HG03521 (cell line): ENCODE results near the gene CLEC3B.
"Not testable (repeated sequence)": the region's sequence is repeated elsewhere in the genome, so short reads cannot be mapped to it uniquely, and the experiment has no call there.

Source experiments
- ATAC-seq: cut with Tn5 transposase; IDR thresholded peaks from one replicate; pipeline ENCODE4 v1.9.1; 2021; ENCODE audit warnings: mild to moderate bottlenecking, moderate library complexity; ENCODE audit not compliant: unreplicated experiment

Gene CLEC3B

DNA sequence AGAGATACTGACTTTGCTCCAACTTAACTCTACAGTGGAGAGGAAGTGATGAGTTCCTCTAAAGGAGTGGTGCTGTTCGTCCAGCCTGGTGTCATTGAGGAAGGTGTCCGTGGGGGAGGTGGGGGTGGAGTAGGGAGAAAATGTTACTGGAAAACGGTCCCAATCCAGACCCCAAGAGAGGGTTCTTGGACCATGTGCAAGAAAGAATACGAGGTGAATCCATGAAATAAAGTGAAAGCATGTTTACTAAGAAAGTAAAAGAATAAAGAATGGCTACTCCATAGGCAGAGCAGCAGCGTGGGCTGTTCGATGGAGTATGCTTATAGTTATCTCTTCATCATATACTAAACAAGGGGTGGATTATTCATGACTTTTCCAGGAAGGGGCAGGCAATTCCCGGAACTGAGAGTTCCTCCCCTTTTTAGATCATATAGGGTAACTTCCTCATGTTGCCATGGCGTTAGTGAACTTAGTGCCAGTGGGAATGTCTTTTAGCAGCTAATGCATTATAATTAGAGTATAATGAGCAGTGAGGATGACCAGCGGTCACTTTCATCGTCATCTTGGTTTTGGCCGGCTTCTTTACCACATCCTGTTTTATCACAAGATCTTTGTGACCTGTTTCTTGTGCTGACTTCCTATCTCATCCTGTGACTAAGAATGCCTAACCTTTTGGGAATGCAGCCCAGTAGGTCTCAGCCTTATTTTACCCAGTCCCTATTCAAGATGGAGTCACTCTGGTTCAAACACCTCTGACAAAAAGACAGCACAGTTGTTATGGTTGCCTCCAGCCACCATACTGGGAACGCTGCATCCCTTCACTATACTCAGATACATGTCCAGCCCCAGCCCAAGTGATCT is 38.6 kb downstream of the CLEC3B start:
- ATAC-seq: no peak

DNA sequence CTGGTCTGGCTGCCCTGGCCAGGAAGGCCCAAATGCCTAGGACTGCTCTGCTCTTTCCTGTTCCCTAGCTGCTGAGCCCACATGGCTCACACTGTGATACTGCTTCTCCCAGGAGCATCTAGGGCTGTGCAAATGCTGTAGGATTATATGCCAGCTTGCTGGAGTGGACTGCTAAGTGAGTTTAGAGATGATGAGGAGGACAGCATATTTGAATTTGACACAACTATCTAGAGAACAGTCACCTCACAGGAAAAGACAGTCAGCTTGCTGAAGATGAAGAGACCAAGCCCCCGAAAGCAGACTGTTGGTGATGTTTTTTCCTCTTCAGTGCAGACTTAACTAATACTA is 39.2 kb downstream of the CLEC3B start:
- no peak for ATAC-seq

DNA sequence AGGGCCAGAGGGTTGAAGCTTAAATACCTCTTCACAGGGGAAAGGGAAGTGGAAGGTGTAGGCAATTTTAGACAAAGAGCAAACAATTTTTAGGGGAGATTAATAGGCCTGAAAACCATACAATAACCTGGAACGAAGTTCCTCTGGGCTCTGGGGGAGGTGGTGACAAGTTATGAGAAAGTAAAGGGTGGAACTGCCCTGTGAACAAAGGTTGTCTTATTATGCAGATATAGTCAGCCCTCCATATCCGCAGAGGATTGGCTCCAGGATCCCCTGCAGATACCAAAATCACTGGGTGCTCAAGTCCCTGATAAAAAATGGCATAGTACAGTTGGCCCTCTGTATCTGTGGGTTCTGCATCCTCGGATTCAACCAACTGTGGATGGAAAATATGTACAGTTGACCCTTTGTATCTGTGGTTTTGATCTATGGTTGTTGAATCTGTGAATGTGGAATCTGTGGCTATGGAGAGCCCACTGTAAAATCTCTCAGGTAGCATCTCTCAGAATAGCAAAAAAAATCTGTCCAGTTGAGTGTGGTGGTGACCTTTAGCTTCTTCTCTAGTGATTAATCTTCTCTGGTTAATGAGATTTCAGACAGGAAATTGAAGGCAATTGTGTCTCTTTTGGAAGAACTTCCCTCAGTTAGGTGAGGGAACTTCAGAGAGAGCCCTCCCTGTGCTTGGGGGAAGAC is 40.2 kb downstream of the CLEC3B start:
- no peak for ATAC-seq

- no peak for ATAC-seq
These were observed 41.4 kb downstream of the CLEC3B start for GRCh38 chr3:45067486-45067885.

GRCh38 chr3:45067941-45068340 is 41.8 kb downstream of the CLEC3B start:
- no peak for ATAC-seq

DNA sequence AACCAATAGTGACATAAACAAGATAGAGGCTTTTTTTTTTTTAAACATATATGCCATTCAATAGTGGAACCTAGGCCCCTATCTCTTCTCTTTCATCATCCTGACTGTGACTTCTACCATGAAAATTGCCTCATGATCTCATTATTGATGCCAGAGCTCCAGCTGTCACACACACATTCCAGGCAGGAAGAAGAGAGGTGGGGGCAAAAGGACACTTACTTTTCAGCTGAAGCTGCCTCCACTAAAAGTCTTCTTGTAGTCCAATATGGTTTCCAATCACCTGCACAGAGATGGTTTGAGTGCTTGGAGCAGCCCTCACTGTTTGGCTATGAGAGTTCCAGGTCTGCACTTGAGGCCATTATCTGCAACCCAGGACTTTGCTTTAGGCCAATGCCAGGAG is 45.0 kb downstream of the CLEC3B start:
- ATAC-seq: no peak

GRCh38 chr3:45075821-45076625 is 49.9 kb downstream of the CLEC3B start:
- no peak for ATAC-seq

DNA sequence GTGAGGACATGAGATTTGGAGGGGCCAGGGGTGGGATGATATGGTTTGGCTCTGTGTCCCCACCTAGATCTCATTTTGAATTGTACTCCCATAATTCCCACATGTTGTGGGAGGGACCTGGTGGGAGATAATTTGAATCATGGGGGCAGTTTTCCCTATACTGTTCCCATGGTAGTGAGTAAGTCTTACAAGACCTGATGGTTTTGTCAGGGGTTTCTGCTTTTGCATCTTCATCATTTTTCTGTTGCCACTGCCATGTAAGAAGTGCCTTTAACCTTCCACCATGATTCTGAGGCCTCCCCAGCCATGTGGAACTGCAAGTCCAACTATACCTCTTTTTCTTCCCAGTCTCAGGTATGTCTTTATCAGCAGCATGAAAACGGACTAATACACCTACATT is 52.2 kb downstream of the CLEC3B start:
- not testable (repeated sequence) for ATAC-seq

DNA sequence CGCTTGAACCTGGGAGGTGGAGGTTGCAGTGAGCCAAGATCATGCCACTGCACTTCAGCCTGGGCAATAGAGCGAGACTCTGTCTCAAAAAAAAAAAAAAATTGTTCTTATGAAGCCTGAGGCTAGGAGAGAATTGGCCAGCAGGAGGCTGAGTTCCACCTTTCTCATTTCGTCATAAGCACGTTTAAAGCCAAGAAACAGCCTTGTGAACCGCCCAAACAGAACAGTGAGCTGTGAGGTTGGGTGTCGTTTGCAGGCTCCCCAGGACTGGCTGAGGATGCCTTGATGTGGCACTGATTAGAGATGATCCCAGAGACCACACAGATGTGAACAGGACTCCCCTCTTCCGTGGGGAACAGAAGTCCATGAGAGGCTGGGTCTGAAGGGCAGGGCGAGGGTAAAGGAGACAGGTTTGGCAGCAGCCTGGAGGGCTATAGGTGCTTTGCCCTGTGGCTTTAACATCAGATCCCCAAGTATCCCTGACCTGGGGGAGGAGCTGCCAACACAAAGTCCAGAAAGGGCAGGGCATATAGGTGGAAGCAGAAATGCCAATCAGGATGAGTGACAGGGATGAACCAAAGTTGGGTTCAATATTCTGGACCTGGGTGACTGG is 52.9 kb downstream of the CLEC3B start:
- ATAC-seq: no peak

DNA sequence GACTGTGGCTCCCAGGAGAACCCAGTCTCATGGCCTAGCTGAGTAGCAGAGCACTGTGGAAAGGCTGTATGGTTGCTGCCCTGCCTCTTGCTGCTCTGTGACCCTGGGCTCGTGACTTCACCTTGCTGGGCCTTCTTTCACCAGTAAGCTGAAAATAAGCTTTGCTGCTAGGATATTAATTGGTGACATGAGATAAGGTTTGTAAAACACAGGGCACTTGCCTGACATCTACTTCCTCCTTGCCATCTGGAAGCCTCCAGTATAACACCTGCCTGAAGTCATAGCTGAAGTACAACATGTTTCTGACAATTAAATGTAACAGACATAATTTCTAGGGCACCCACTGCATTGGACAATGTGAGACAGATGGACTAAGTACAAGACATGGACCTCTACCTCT is 53.6 kb downstream of the CLEC3B start:
- ATAC-seq: no peak

DNA sequence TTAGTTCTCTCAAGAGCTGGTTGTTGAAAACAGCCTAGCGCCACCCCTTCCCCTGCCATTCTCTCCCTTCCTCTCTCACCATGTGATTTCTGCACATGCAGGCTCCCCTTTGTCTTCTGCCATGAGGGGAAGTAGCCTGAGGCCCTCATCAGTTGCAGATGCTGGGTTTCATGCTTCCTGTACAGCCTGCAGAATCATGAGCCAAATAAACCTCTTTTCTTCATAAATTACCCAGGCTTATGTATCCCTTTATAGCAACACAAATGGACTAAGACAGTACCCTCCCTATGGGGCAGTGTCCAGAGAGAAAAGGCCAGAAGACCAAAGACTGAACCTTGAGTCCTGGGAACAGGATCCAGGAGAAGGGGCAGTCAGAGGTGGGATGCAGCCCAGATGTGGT is 54.7 kb downstream of the CLEC3B start:
- no peak for ATAC-seq

DNA sequence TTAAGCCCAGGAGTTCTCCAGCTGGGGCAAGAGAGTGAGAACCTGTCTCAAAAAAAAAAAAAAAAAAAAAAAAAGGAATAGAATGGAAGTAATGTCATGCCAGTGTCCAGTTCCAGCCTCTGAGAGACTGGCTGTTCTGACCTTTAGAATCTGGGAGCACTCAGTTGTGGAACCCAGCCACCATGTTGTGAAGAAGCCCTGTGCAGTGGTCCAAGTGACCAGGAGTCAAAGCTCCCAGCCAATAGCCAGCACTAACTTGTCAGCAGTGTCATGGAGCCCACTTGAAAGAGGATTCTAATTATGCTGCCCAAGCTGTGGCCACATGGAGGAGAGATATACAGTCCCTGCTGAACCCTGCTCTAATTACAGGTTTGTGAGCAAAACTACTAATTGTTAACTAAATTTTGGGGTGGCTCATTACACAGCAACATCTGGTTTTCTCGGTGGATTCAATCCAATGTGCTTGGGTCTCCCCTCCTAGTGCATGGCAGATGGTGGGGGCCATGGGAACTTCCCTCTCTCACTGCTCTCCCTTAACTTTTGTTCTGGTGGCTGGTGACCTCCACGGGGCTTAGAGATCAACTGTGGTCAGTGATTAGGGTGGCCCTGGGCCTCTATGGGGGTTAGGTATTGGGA is 55.5 kb downstream of the CLEC3B start:
- ATAC-seq: no peak

DNA sequence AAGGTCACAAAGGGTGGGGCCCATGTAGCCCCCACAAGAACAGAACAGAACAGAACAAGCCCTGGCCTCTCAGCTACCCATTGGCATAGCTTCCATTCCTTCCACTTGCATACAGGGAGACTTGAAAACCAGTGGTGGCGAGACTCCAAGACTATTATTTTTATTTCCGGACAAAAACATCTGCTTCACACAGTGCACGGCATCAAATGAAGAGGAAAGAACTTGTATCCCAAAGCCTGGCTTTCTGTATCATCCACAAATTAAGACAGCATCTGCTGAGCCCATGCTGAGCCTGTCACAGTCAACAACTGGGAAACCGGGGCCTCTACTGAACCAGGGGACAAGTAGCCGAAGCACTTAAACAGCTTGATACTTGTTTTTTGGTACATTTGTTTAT is 56.0 kb downstream of the CLEC3B start:
- no peak for ATAC-seq

GRCh38 chr3:45083023-45083422 is 56.9 kb downstream of the CLEC3B start:
- ATAC-seq: no peak

DNA sequence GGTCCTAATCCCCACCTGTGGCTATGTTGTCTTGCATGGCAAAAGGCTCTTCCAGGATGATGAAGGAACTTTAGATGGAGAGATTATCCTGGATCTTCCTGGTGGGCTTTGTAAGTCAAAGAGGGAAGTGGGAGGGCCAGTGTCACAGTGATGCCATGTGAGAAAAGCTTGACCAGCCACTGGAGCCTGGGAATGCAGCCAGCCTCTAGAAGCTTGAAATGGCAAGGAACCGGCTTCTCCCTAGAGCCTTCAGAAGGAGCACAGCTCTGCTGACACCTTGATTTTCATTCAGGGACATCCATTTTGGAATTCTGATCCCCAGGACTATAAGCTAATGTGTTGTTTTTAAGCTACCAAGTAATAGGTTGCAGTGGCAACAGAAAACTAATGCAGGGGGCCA is 58.3 kb downstream of the CLEC3B start:
- ATAC-seq: no peak

DNA sequence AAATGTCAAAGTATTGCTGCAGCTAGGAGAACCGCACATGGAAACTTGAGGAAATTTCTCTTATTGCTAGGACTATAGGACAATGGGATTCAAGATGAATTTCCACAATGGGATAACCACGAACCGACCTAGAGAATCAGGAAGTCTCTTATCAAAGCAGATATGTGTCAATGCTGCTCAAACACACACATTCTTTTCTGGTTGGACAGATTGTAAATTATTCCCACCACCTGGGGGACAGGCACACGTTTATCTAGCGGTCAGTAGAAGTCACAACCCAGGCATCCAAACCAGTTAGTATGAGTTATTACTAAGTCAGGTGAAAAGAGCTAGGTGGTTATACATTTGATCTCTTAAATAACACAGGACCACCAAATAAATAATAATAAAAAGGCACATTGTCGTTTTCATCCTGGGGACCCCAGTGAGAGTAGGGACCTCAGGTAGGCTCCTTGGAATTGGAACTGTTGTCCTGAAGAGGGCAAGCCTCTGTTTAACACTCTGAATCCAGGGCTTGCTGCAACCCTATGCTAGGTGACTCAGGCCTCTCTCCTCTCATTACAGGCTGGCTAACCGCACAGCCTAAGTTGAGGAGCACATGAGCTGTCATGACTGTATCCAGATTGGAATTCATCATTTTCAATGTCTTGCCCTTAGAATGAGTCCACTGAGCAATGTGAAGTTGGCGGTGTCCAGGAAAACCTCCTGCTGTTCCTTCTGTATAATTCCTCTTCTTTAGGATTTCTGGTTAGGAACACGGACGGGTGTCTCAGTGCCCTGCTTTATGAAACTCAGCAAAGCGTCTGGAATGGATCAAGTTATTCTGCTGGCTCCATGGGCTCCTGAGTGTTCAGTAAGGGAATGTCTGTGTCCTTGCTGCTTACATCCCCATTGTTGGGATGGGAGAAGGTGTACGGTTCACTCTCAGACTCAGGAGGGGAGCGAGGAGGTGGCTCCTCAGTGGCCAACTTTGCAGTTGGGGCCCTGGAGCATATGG is 59.0 kb downstream of the CLEC3B start:
- ATAC-seq: no peak
